Duodenal mucosa (tissue), 2 donors: ENCODE results near the gene ARSJ.

Experiments used
- H3K27ac ChIP-seq: one replicate; pipeline ENCODE4 v1.7.0; 2013; ENCODE audit warnings: low read depth, low read length
- H3K27me3 ChIP-seq, 2 donors: one replicate each; pipeline ENCODE4 v1.7.0; 2013; ENCODE audit warnings: low read length in 2 of 2, control low read depth in 1 of 2; ENCODE audit not compliant: insufficient read depth in 2 of 2, control insufficient read depth in 1 of 2
- H3K36me3 ChIP-seq, 2 donors: one replicate each; pipeline ENCODE4 v1.7.0; 2013; ENCODE audit warnings: low read length in 2 of 2, control low read depth in 1 of 2; ENCODE audit not compliant: insufficient read depth in 2 of 2, control insufficient read depth in 1 of 2
- H3K4me1 ChIP-seq, 2 donors: one replicate each; pipeline ENCODE4 v1.7.0; 2013; ENCODE audit warnings: low read length in 2 of 2, control low read depth in 1 of 2; ENCODE audit not compliant: insufficient read depth in 2 of 2, control insufficient read depth in 1 of 2
- H3K4me3 ChIP-seq, 2 donors: one replicate each; pipeline ENCODE4 v1.7.0; 2013; ENCODE audit warnings: low read length in 2 of 2, low read depth in 1 of 2
- H3K9ac ChIP-seq, 2 donors: one replicate each; pipeline ENCODE4 v1.7.0; 2013; ENCODE audit warnings: low read length in 2 of 2, low read depth in 1 of 2
- H3K9me3 ChIP-seq, 2 donors: one replicate each; pipeline ENCODE4 v1.7.0; 2013; ENCODE audit warnings: low read length in 2 of 2, control low read depth in 1 of 2; ENCODE audit not compliant: control insufficient read depth in 1 of 2

ARSJ gene

DNA sequence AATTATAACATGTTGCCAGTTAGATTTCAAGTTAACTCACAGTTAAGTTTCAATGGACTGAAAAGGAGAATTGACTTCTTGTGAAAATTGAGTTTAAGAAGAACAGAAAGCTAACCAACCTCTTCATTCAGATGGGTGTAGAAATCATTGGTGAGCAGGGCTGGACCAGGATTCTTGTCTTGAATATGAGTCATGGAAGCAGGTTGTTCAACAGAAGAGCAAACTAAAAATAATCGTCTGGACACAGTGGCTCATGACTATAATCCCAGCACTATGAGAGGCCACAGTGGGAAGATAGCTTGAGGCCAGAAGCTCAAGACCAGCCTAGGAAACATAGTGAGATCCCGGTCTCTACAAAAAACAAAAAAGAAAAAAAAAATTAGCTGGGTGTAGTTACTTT lies 98.2 kb downstream of the ARSJ start:
- Histone ChIP-seq H3K27ac (no peak overlapping the region), H3K36me3 (no peaks in the 10 kb centered on the region), H3K4me3 (no peak overlapping the region), H3K4me1 (no peaks in the 10 kb centered on the region), H3K27me3 (no peaks in the 10 kb centered on the region), H3K9me3 (no peaks in the 10 kb centered on the region), H3K9ac (no peak overlapping the region)

DNA sequence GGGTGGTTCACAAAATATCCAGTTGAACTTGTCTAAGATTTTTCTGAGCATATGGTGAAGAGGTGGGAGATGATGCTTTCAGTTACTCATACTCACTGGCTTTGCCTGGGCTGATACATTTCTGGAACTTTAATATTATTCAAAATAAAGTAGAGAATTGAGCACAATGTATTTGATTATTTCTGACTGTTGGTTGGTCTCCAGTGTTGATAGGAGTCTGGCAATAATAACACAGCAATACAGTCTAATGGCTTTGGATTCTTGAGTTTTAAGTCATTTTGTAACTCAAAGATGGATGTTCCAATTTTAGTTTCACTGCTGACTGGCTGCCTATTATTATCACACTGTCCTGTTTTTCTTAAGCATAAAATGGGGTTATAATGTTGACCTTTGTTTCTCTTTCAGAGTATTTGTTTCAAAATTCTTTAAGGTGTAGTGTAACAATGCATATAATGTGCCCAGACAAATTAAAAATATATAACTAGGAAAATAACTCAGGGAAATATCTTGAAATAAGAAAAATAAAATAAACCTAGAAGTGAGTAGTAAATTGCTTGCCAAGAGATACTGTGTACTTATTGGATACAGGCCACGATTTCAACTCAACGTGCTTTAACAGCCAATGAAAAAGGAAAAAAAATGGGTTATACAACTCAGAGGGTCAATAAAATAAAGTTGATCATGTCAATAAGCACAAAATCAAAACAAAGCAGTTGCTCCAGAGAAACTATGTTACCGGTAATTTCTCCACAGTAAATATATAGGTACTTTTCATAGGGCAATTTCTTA lies 99.0 kb downstream of the ARSJ start:
- Histone ChIP-seq H3K36me3 (no peaks in the 10 kb centered on the region), H3K4me1 (no peaks in the 10 kb centered on the region), H3K4me3 (no peak overlapping the region), H3K9ac (no peak overlapping the region), H3K27ac (no peak overlapping the region), H3K9me3 (no peaks in the 10 kb centered on the region), H3K27me3 (no peaks in the 10 kb centered on the region)

DNA sequence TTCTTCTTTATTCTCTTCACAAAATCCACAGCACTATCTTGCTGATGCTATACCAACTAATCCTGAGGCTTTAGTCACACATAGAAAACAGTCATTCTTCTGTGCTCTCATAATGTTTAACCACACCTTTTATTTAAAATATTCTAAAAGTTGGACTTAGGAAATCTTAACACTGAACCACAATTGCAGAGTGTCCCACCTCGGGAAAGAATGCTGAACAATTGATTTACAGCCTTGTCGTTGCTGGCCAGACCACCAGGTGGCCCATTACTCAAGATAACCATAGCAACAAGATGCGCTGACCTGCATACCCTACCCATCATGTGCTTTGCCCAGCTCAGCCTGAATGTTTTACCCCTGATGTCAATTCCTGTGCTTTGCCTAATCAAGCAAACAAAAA lies 100.8 kb downstream of the ARSJ start:
- Histone ChIP-seq H3K27me3 (no peaks in the 10 kb centered on the region), H3K4me1 (no peaks in the 10 kb centered on the region), H3K27ac (no peak overlapping the region), H3K9me3 (no peaks in the 10 kb centered on the region), H3K9ac (no peak overlapping the region), H3K36me3 (no peaks in the 10 kb centered on the region), H3K4me3 (no peak overlapping the region)

- Histone ChIP-seq H3K9me3 (no peaks in the 10 kb centered on the region), H3K27me3 (no peaks in the 10 kb centered on the region), H3K27ac (no peak overlapping the region), H3K9ac (no peak overlapping the region), H3K36me3 (no peaks in the 10 kb centered on the region), H3K4me1 (no peaks in the 10 kb centered on the region), H3K4me3 (no peak overlapping the region)
Observed at GRCh38 chr4:113874480-113874879, 105.0 kb downstream of the ARSJ start.

- Histone ChIP-seq H3K27me3 (no peaks in the 10 kb centered on the region), H3K9ac (no peak overlapping the region), H3K36me3 (no peaks in the 10 kb centered on the region), H3K4me3 (no peak overlapping the region), H3K9me3 (no peaks in the 10 kb centered on the region), H3K27ac (no peak overlapping the region), H3K4me1 (no peaks in the 10 kb centered on the region)
Observed at GRCh38 chr4:113873508-113873907, 105.9 kb downstream of the ARSJ start.

GRCh38 chr4:113872426-113873260 lies 106.8 kb downstream of the ARSJ start:
- H3K27ac ChIP-seq = no peak overlapping the region
- no peak overlapping the region for H3K9ac ChIP-seq
- no peaks in the 10 kb centered on the region for H3K9me3 ChIP-seq
- no peak overlapping the region for H3K4me3 ChIP-seq
- H3K36me3 ChIP-seq = no peaks in the 10 kb centered on the region
- no peaks in the 10 kb centered on the region for H3K27me3 ChIP-seq
- no peaks in the 10 kb centered on the region for H3K4me1 ChIP-seq

GRCh38 chr4:113871080-113871479 lies 108.4 kb downstream of the ARSJ start:
- no peak overlapping the region for H3K4me3 ChIP-seq
- no peak overlapping the region for H3K27ac ChIP-seq
- H3K9me3 ChIP-seq = no peaks in the 10 kb centered on the region
- no peak overlapping the region for H3K9ac ChIP-seq
- H3K4me1 ChIP-seq = no peaks in the 10 kb centered on the region
- H3K27me3 ChIP-seq = no peaks in the 10 kb centered on the region
- H3K36me3 ChIP-seq = no peaks in the 10 kb centered on the region

DNA sequence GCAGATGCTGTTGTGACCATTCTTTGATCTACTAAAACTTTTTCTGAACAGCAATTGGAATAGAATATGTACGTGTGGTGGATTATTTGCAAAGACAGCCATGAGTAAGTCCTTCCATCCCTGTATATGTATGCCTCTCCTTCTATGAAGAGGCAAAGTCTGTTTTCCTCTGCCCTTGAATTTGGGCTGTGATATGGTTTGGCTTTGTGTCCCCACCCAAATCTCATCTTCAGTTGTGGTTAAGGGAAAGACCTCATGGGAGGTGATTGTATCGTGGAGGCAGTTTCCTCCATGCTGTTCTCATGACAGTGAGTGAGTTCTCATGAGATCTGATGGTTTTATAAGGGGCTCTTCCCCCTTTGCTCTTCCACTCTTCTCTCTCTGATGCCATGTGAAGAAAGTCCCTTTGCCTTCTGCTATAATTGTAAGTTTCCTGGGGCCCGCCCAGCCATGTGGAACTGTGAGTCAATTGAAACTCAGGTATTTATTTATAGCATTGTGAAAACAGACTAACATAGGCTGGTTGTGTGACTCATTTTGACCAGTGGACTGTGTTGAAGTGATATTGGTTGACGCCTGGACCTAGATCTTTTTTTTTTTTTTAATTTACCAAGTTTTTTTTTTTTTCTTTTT lies 109.6 kb downstream of the ARSJ start:
- Histone ChIP-seq H3K9ac (no peak overlapping the region), H3K4me3 (no peak overlapping the region), H3K9me3 (no peaks in the 10 kb centered on the region)

DNA sequence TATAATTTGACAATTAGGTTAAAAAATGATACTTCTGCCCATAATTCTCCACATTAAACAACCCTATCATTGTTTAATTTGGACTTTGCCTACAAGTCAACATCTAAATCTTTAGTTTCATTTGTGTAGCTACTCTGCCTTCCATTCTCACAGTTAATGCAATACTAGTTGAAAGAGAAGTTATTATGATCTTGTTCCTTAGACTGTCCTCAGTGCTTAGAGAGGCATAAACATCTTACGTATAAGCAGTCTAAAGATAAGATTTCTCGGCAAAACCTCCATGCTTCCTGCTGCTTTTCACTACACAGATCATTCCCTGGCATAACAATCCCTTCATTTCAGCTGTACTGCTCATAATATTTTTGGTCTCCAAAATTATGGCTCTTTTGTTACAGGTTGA lies 112.8 kb downstream of the ARSJ start:
- Histone ChIP-seq H3K9me3 (no peaks in the 10 kb centered on the region), H3K36me3 (no peaks in the 10 kb centered on the region), H3K4me3 (no peak overlapping the region), H3K9ac (no peak overlapping the region), H3K4me1 (no peaks in the 10 kb centered on the region), H3K27ac (no peak overlapping the region), H3K27me3 (no peaks in the 10 kb centered on the region)

More for the DNA sequence above, 109.6 kb downstream of the ARSJ start:
- H3K36me3 ChIP-seq = no peaks in the 10 kb centered on the region
- H3K27ac ChIP-seq = no peak overlapping the region
- H3K27me3 ChIP-seq = no peaks in the 10 kb centered on the region
- no peaks in the 10 kb centered on the region for H3K4me1 ChIP-seq

DNA sequence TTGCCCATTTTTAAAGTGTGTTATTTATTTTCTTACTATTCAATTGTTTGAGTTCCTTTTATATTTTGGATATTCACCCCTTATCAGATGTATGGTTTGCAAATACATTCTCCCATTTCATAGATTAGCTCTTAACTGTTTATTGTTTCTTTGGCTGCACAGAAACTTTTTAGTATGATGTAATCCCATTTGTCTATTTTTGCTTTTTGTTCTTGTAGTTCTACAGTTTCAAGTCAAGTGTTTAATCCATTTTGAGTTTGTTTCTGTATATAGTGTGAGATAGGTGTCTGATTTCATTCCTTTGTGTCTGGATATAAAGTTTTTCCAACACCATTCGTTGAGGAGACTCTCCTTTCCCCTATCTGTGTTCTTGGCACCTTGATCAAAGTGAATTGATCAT lies 120.5 kb downstream of the ARSJ start:
- no peak overlapping the region for H3K9ac ChIP-seq
- H3K4me3 ChIP-seq = no peak overlapping the region
- no peaks in the 10 kb centered on the region for H3K27me3 ChIP-seq
- no peaks in the 10 kb centered on the region for H3K9me3 ChIP-seq
- H3K36me3 ChIP-seq = no peaks in the 10 kb centered on the region
- H3K4me1 ChIP-seq = no peaks in the 10 kb centered on the region
- H3K27ac ChIP-seq = no peak overlapping the region
